IMR-90 (cell line): ENCODE results near the gene E2F4. TPM values are rescaled to one million over a fixed set of nuclear protein-coding genes. Genes with fewer than 3 reads are reported as not detected.

ENCODE experiments used
- ATAC-seq: fragments of 200-7000 bp; cut with Tn5 transposase; 2 replicates; pipeline ENCODE4 v1.9.1; 2020; ENCODE audit warnings: low read depth, mild to moderate bottlenecking, moderate library complexity
- BruUV-seq: library from RNA; stranded (reverse); fragments of 400-500 nt; replicated peaks from 2 replicates; lab custom pipeline; 2021; lab: Mats Ljungman, UMichigan
- CTCF ChIA-PET: fragments of 300-600 bp; formaldehyde crosslinking; extraction: SDS; loops from one replicate; lab custom pipeline; 2021; ENCODE audit warnings: antibody characterized with exemption; lab: Yijun Ruan, JAX
- POLR2A ChIA-PET: fragments of 300-600 bp; sonication (Branson Sonifier 250); formaldehyde crosslinking; loops from one replicate; lab custom pipeline; 2022; ENCODE audit warnings: antibody characterized with exemption; ENCODE audit not compliant: unreplicated experiment; lab: Charles Lee
- DNase-seq: peaks from one replicate; pipeline ENCODE4 v3.0.0; 2013
- H2AFZ ChIP-seq: replicated peaks from 2 replicates; pipeline ENCODE3; 2013; ENCODE audit warnings: low read length, mild to moderate bottlenecking; ENCODE audit not compliant: poor library complexity
- H2AK5ac ChIP-seq: 2 replicates; pipeline ENCODE4 v1.6.1; 2013; ENCODE audit warnings: low read depth, low read length, inconsistent platforms
- H2AK9ac ChIP-seq: replicated peaks from 2 replicates; pipeline ENCODE3; 2013; ENCODE audit warnings: mild to moderate bottlenecking, low read depth, low read length, moderate library complexity; ENCODE audit not compliant: poor library complexity
- H2BK120ac ChIP-seq: 2 replicates; pipeline ENCODE4 v1.6.1; 2013; ENCODE audit warnings: low read depth, low read length, inconsistent platforms
- H2BK15ac ChIP-seq: 3 replicates; pipeline ENCODE4 v1.6.1; 2013; ENCODE audit warnings: low read depth, low read length, inconsistent platforms
- H2BK20ac ChIP-seq: 2 replicates; pipeline ENCODE4 v1.6.1; 2013; ENCODE audit warnings: low read depth, mild to moderate bottlenecking, inconsistent platforms, low read length, moderate library complexity
- H2BK5ac ChIP-seq: 2 replicates; pipeline ENCODE4 v1.6.1; 2013; ENCODE audit warnings: mild to moderate bottlenecking, low read depth, low read length, inconsistent platforms; ENCODE audit not compliant: poor library complexity, severe bottlenecking
- H3K14ac ChIP-seq: replicated peaks from 2 replicates; pipeline ENCODE4 v1.6.1; 2013; ENCODE audit warnings: low read depth, low read length, inconsistent platforms
- H3K18ac ChIP-seq: 2 replicates; pipeline ENCODE4 v1.6.1; 2013; ENCODE audit warnings: low read depth, low read length, control low read depth
- H3K23ac ChIP-seq: 2 replicates; pipeline ENCODE4 v1.6.1; 2013; ENCODE audit warnings: low read depth, low read length, inconsistent platforms
- H3K27ac ChIP-seq: 2 replicates; pipeline ENCODE4 v1.5.1; 2013; ENCODE audit warnings: mild to moderate bottlenecking, control low read depth, low read length; ENCODE audit not compliant: insufficient read depth
- H3K27me3 ChIP-seq: 2 replicates; pipeline ENCODE4 v1.6.1; 2013; ENCODE audit warnings: low read length; ENCODE audit not compliant: control insufficient read depth, insufficient read depth
- H3K36me3 ChIP-seq: 2 replicates; pipeline ENCODE4 v1.6.1; 2013; ENCODE audit warnings: low read length, mixed read lengths; ENCODE audit not compliant: control insufficient read depth, insufficient read depth
- H3K4ac ChIP-seq: 2 replicates; pipeline ENCODE4 v1.6.1; 2013; ENCODE audit warnings: low read depth, low read length, inconsistent platforms
- H3K4me1 ChIP-seq: 2 replicates; pipeline ENCODE4 v1.6.1; 2013; ENCODE audit warnings: low read length, mixed read lengths; ENCODE audit not compliant: control insufficient read depth, insufficient read depth
- H3K4me2 ChIP-seq: 2 replicates; pipeline ENCODE4 v1.6.1; 2013; ENCODE audit warnings: low read depth, mild to moderate bottlenecking, control low read depth, low read length, moderate library complexity
- H3K4me3 ChIP-seq: 2 replicates; pipeline ENCODE4 v1.5.1; 2013; ENCODE audit warnings: low read depth, mild to moderate bottlenecking, control low read depth, low read length, moderate library complexity; ENCODE audit not compliant: insufficient read depth
- H3K56ac ChIP-seq: 2 replicates; pipeline ENCODE4 v1.6.1; 2013; ENCODE audit warnings: low read length, inconsistent platforms; ENCODE audit not compliant: insufficient read depth; ENCODE audit errors: extremely low read depth
- H3K79me1 ChIP-seq, 2 experiments: 2 replicates each; pipeline ENCODE4 v1.6.1; 2013; ENCODE audit warnings: low read length in 2 of 2, inconsistent platforms in 1 of 2, low read depth in 1 of 2
- H3K9ac ChIP-seq: 2 replicates; pipeline ENCODE4 v1.6.1; 2013; ENCODE audit warnings: low read depth, low read length, control low read depth
- H3K9me1 ChIP-seq: 2 replicates; pipeline ENCODE4 v1.6.1; 2013; ENCODE audit warnings: low read length, inconsistent platforms; ENCODE audit not compliant: insufficient read depth
- H3K9me3 ChIP-seq: 2 replicates; pipeline ENCODE4 v1.6.1; 2013; ENCODE audit warnings: low read length; ENCODE audit not compliant: control insufficient read depth, insufficient read depth
- H4K20me1 ChIP-seq: 2 replicates; pipeline ENCODE4 v1.6.1; 2013; ENCODE audit warnings: low read length, inconsistent platforms; ENCODE audit not compliant: insufficient read depth
- H4K5ac ChIP-seq: 2 replicates; pipeline ENCODE4 v1.6.1; 2013; ENCODE audit warnings: mild to moderate bottlenecking, low read depth, low read length, control low read depth
- H4K8ac ChIP-seq, 2 experiments: 2 replicates each; pipeline ENCODE4 v1.6.1; 2013; ENCODE audit warnings: low read depth in 2 of 2, low read length in 2 of 2, control low read depth in 1 of 2, inconsistent platforms in 1 of 2
- H4K91ac ChIP-seq: 2 replicates; pipeline ENCODE4 v1.6.1; 2013; ENCODE audit warnings: low read depth, low read length, inconsistent platforms; ENCODE audit not compliant: insufficient read depth
- BHLHE40 ChIP-seq: fragments of 150-350 bp; IDR thresholded peaks from 2 replicates; pipeline ENCODE4 v1.6.1; 2016; ENCODE audit warnings: mild to moderate bottlenecking, low read depth, low read length
- CEBPB ChIP-seq: IDR thresholded peaks from 2 replicates; pipeline ENCODE4 v1.6.1; 2012; ENCODE audit warnings: low read depth, low read length, improper control_type of control experiment
- CHD1 ChIP-seq: IDR thresholded peaks from 2 replicates; pipeline ENCODE4 v1.6.1; 2012; ENCODE audit warnings: low read depth, low read length, improper control_type of control experiment
- CTCF ChIP-seq: conservative IDR thresholded peaks from 2 replicates; pipeline ENCODE4 v1.5.1; 2012; ENCODE audit warnings: mild to moderate bottlenecking, low read depth, low read length, improper control_type of control experiment
- ELK1 ChIP-seq: fragments of 150-350 bp; IDR thresholded peaks from 2 replicates; pipeline ENCODE4 v1.6.1; 2016; ENCODE audit warnings: low read depth, mild to moderate bottlenecking, low read length, moderate library complexity, borderline replicate concordance
- FOS ChIP-seq: fragments of 150-350 bp; IDR thresholded peaks from 2 replicates; pipeline ENCODE4 v1.6.1; 2016; ENCODE audit warnings: low read depth, low read length
- MAFK ChIP-seq: IDR thresholded peaks from 2 replicates; pipeline ENCODE4 v1.6.1; 2012; ENCODE audit warnings: low read depth, low read length, improper control_type of control experiment
- MAZ ChIP-seq: IDR thresholded peaks from 2 replicates; pipeline ENCODE4 v1.6.1; 2012; ENCODE audit warnings: low read depth, mild to moderate bottlenecking, low read length, improper control_type of control experiment, moderate library complexity, borderline replicate concordance
- MXI1 ChIP-seq: IDR thresholded peaks from 2 replicates; pipeline ENCODE4 v1.6.1; 2012; ENCODE audit warnings: low read depth, mild to moderate bottlenecking, low read length, moderate library complexity, borderline replicate concordance
- NFE2L2 ChIP-seq: fragments of 150-350 bp; IDR thresholded peaks from 2 replicates; pipeline ENCODE4 v1.6.1; 2016; ENCODE audit warnings: low read depth, mild to moderate bottlenecking, low read length
- POLR2A ChIP-seq: IDR thresholded peaks from 2 replicates; pipeline ENCODE4 v1.6.1; 2012; ENCODE audit warnings: mild to moderate bottlenecking, low read depth, low read length
- RAD21 ChIP-seq: IDR thresholded peaks from 2 replicates; pipeline ENCODE4 v1.6.1; 2012; ENCODE audit warnings: low read length, improper control_type of control experiment
- RCOR1 ChIP-seq: IDR thresholded peaks from 2 replicates; pipeline ENCODE4 v1.6.1; 2012; ENCODE audit warnings: mild to moderate bottlenecking, low read length, improper control_type of control experiment; ENCODE audit not compliant: insufficient replicate concordance
- RFX5 ChIP-seq: IDR thresholded peaks from 2 replicates; pipeline ENCODE4 v1.8.0; 2012; ENCODE audit warnings: low read depth, mild to moderate bottlenecking, low read length, moderate library complexity
- SMC3 ChIP-seq: fragments of 150-350 bp; IDR thresholded peaks from 2 replicates; pipeline ENCODE4 v1.6.1; 2016; ENCODE audit warnings: low read depth, mild to moderate bottlenecking, antibody characterized with exemption, low read length, moderate library complexity
- USF2 ChIP-seq: fragments of 150-350 bp; IDR thresholded peaks from 2 replicates; pipeline ENCODE4 v1.6.1; 2017; ENCODE audit warnings: mild to moderate bottlenecking, antibody characterized with exemption, low read length, low read depth
- WGBS, 2 experiments: methylation state at CpG; one replicate each; pipeline versions ENCODE4 v1.1.5 to v1.1.7; 2013; ENCODE audit warnings: missing lambda C conversion rate in 2 of 2; ENCODE audit not compliant: insufficient read length in 1 of 2; ENCODE audit errors: extremely low coverage in 2 of 2; 5-methylcytosine and 5-hydroxymethylcytosine counted together
- dilution Hi-C: fragments of 300-500 bp; cut with HindIII; formaldehyde crosslinking; loops from one replicate; pipeline ENCODE4 v1.14.3; 2018; ENCODE audit warnings: low sequenced_read_pairs; ENCODE audit not compliant: unreplicated experiment
- in situ Hi-C: fragments of 300-500 bp; cut with MboI; formaldehyde crosslinking; loops from 3 replicates; pipeline ENCODE4 v1.14.3; 2019; ENCODE audit warnings: low sequenced_read_pairs, inconsistent platforms, mixed read lengths
- intact Hi-C: fragments of 100-400 bp; cut with micrococcal nuclease; formaldehyde crosslinking; loops from 2 replicates; pipeline ENCODE4 v1.10.0; 2022
- polyA plus RNA-seq, 3 experiments: library from polyadenylated mRNA; depleted of rRNA; stranded (reverse); fragments of >200 nt; gene quantifications; 2 replicates each; pipeline ENCODE4 v1.2.3, GENCODE V29; 2012; ENCODE audit warnings: low replicate concordance in 1 of 3
- total RNA-seq: library from RNA; depleted of rRNA; stranded (reverse); fragments of >200 nt; gene quantifications from 2 replicates; pipeline ENCODE4 v1.2.3, GENCODE V29; 2012

The E2F4 gene
- total and polyA plus RNA-seq, 2 of the 4 experiments (the other 2 are of a cell fraction): 63.4 to 103 TPM

GRCh38 chr16:67142342-67142741 lies 49.6 kb upstream of the E2F4 start:
- no peak for ATAC-seq
- POLR2A ChIA-PET: no interaction called here
- no peak overlapping the region for H2BK20ac ChIP-seq

More at GRCh38 chr16:67142342-67142741, 49.6 kb upstream of the E2F4 start:
- Histone ChIP-seq H3K18ac (no peak overlapping the region), H2BK15ac (no peak overlapping the region), H3K36me3 (peaks cover 69% of the 10 kb centered on the region), H4K5ac (no peak overlapping the region), H3K4me1 (no peaks in the 10 kb centered on the region), H4K8ac (no peak overlapping the region), H3K27ac (no peak overlapping the region), H3K27me3 (no peaks in the 10 kb centered on the region), H3K9me3 (no peaks in the 10 kb centered on the region), H3K14ac (no peak overlapping the region), H3K4me3 (no peak overlapping the region), H4K91ac (no peak overlapping the region), H2AFZ (no peak overlapping the region), H3K23ac (no peak overlapping the region), H3K56ac (no peak overlapping the region), H2BK5ac (no peak overlapping the region), H3K79me1 (peaks cover 0 to 1% of the 10 kb centered on the region in 2 experiments; a peak in 2 of 4 replicates), H3K9ac (no peak overlapping the region), H3K4ac (no peak overlapping the region), H2BK120ac (no peak overlapping the region), H2AK5ac (no peak overlapping the region), H2AK9ac (no peak overlapping the region), H3K9me1 (peaks cover 4% of the 10 kb centered on the region; the same call in 1 of the 2 replicates), H3K4me2 (no peak overlapping the region), H4K20me1 (no peaks in the 10 kb centered on the region; the same call in 1 of the 2 replicates)
- no TSS peak for BruUV-seq
- CTCF ChIA-PET: no interaction called here
- in situ Hi-C loops (no loop called here), dilution Hi-C loops (no loop called here), intact Hi-C loops (no loop called here)
- TF ChIP-seq NFE2L2 (no peak), RAD21 (no peak), CTCF (no peak), POLR2A (no peak), USF2 (no peak), MXI1 (no peak), MAFK (no peak), CHD1 (no peak), ELK1 (no peak), CEBPB (no peak), SMC3 (no peak), MAZ (no peak), RFX5 (no peak), RCOR1 (no peak), BHLHE40 (no peak), FOS (no peak)
- no peak for DNase-seq
- WGBS, 2 experiments: 100% methylated on average over 1 of the region's 9 CpGs; no CpG with 5 or more reads in 1 of the 2 experiments
